ENCODE measurements around the gene LRRC7. TPM values are rescaled to one million over a fixed set of nuclear protein-coding genes. Genes with fewer than 3 reads are reported as not detected.

The LRRC7 gene
- total and polyA plus RNA-seq, 2 of the 8 experiments (the other 6 are each of a cell fraction or from before 2014, with no cell fraction given) = 0.03 to 0.17 TPM

DNA sequence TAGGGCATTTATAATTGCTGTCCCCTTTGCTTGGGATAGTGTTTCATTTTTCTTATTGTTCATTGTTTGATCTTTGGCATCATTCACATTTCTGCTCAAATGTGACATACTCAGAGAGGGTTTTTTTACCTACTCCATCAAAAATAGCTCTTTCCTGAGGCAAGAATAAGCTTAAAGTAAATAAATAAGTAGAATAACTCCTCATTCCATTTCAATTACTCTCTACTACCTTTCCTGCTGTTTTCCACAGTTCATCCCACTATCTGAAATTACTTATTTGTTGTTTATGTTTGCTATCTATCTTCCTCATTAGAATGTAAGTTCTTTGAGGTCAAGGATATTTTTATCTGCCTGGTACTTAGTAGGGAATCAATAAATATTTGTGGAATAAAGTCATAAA, 517.8 kb downstream of the LRRC7 start:
- FAIRE-seq = no peak
- CTCF ChIA-PET (ENCODE audit: partially characterized antibody) = interaction anchor here (1.0 kb wide), 1 partner anchor 18 kb away, joined by 5 read pairs; no protein-coding TSS in a partner anchor
- POLR2A ChIA-PET (ENCODE audit: partially characterized antibody) = no interaction called here

More for the DNA sequence above, 517.8 kb downstream of the LRRC7 start:
- H2BK120ac ChIP-seq (replicated peaks; ENCODE audit: low read depth, low read length) = no peak overlapping the region
- no peak overlapping the region for H4K5ac ChIP-seq (ENCODE audit: insufficient read length, low read depth, low read length)
- H2AK5ac ChIP-seq (ENCODE audit: low read depth, low read length) = no peak overlapping the region
- H3K27me3 ChIP-seq (replicated peaks in 1 of 4; ENCODE audit: control insufficient read depth in 3 of 4, extremely low read depth in 1 of 4, insufficient read depth in 3 of 4, low read length in 3 of 4) = no peaks in the 10 kb centered on the region
- no peak overlapping the region for H3K4ac ChIP-seq (replicated peaks; ENCODE audit: insufficient read length, low read depth, low read length)
- H3K9me3 ChIP-seq (ENCODE audit: insufficient read depth in 2 of 2, low read depth in 1 of 2, low read length in 1 of 2) = peaks cover 0 to 3% of the 10 kb centered on the region in 2 experiments; a peak in 1 of 4 replicates
- H3K23ac ChIP-seq (ENCODE audit: insufficient read length) = no peak overlapping the region
- no peaks in the 10 kb centered on the region for H3K79me2 ChIP-seq (ENCODE audit: control insufficient read depth in 1 of 2, insufficient read depth in 2 of 2, low read length in 2 of 2)
- H2AFZ ChIP-seq (ENCODE audit: low read length) = no peak overlapping the region
- H2BK20ac ChIP-seq (ENCODE audit: low read length) = no peak overlapping the region
- no peak overlapping the region for H2BK15ac ChIP-seq (ENCODE audit: low read length)
- no peak overlapping the region for H4K8ac ChIP-seq (ENCODE audit: extremely low read depth, insufficient read depth, low read length)
- no peak overlapping the region for H3K18ac ChIP-seq (ENCODE audit: extremely low read depth, low read length)
- H3K9ac ChIP-seq (replicated peaks in 1 of 4; ENCODE audit: extremely low read depth in 1 of 4, low read depth in 3 of 4, low read length in 3 of 4) = no peak overlapping the region
- no peak overlapping the region for H3K27ac ChIP-seq (ENCODE audit: low read depth, low read length)
- no peak overlapping the region for H3K56ac ChIP-seq (replicated peaks; ENCODE audit: insufficient read length, low read depth, low read length)
- no peak overlapping the region for H4K91ac ChIP-seq (replicated peaks; ENCODE audit: insufficient read length, low read length)
- H3K23me2 ChIP-seq (ENCODE audit: low read depth, low read length) = no peaks in the 10 kb centered on the region
- no peak overlapping the region for H3K4me2 ChIP-seq (ENCODE audit: insufficient read depth in 1 of 2, low read depth in 2 of 2, low read length in 2 of 2)
- H3K36me3 ChIP-seq (ENCODE audit: control insufficient read depth in 2 of 4, insufficient read depth in 4 of 4, low read length in 3 of 4) = no peaks in the 10 kb centered on the region
- H4K20me1 ChIP-seq (replicated peaks in 1 of 2; ENCODE audit: control insufficient read depth in 1 of 2, insufficient read depth in 2 of 2, low read length in 2 of 2) = no peaks in the 10 kb centered on the region
- TF ChIP-seq CHD1 (IDR thresholded peaks at IDR 0.05; ENCODE audit: low read depth, low read length) = no peak
- TF ChIP-seq HDAC2 (IDR thresholded peaks at IDR 0.05; ENCODE audit: borderline replicate concordance in 1 of 2, low read depth in 2 of 2, low read length in 2 of 2) = no peak
- no peak for TF ChIP-seq POLR2AphosphoS5 (IDR thresholded peaks at IDR 0.05; ENCODE audit: low read depth, low read length)
- no peak for TF ChIP-seq CBX5 (IDR thresholded peaks at IDR 0.05; ENCODE audit: low read depth, low read length)
- no peak for TF ChIP-seq CEBPB (IDR thresholded peaks at IDR 0.05; ENCODE audit: low read depth, low read length)
- TF ChIP-seq KDM1A (IDR thresholded peaks at IDR 0.05; ENCODE audit: borderline replicate concordance, low read length) = no peak
- no peak for TF ChIP-seq JUN (IDR thresholded peaks at IDR 0.05; ENCODE audit: low read depth, low read length)
- no peak for TF ChIP-seq ZNF274 (IDR thresholded peaks at IDR 0.05; ENCODE audit: borderline replicate concordance, extremely low read depth, low read length)
- TF ChIP-seq NANOG (IDR thresholded peaks at IDR 0.05; ENCODE audit: insufficient read depth, low read depth, low read length, poor library complexity, severe bottlenecking) = no peak
- TF ChIP-seq TAF7 (optimal IDR thresholded peaks at IDR 0.05; ENCODE audit: borderline replicate concordance, low read depth, low read length) = no peak
- TF ChIP-seq CHD2 (IDR thresholded peaks at IDR 0.05; ENCODE audit: low read length) = no peak
- no peak for TF ChIP-seq NRF1 (IDR thresholded peaks at IDR 0.05; ENCODE audit: low read depth, low read length)
- TF ChIP-seq MAX (IDR thresholded peaks at IDR 0.05) = no peak
- H3K4me1 ChIP-seq (replicated peaks in 1 of 4; ENCODE audit: control insufficient read depth in 3 of 4, insufficient read depth in 4 of 4, low read length in 3 of 4) = no peaks in the 10 kb centered on the region
- no peak overlapping the region for H2BK12ac ChIP-seq (ENCODE audit: low read depth, low read length)
- H2BK5ac ChIP-seq (ENCODE audit: low read depth, low read length) = no peak overlapping the region
- H3K4me3 ChIP-seq (ENCODE audit: extremely low read depth in 1 of 4, insufficient read depth in 2 of 4, low read depth in 3 of 4, low read length in 4 of 4) = no peak overlapping the region
- DNase-seq (ENCODE audit: low read depth in 1 of 2, low spot score in 2 of 2) = no peak
- no peak overlapping the region for H3K14ac ChIP-seq (ENCODE audit: insufficient read length)
- no peaks in the 10 kb centered on the region for H3K79me1 ChIP-seq (ENCODE audit: low read depth, low read length)
